ENCODE results near the gene SKIL.
A peak's percentile ranks its signal among the peaks of the same experiment; 100 is the strongest.

Gene SKIL

DNA sequence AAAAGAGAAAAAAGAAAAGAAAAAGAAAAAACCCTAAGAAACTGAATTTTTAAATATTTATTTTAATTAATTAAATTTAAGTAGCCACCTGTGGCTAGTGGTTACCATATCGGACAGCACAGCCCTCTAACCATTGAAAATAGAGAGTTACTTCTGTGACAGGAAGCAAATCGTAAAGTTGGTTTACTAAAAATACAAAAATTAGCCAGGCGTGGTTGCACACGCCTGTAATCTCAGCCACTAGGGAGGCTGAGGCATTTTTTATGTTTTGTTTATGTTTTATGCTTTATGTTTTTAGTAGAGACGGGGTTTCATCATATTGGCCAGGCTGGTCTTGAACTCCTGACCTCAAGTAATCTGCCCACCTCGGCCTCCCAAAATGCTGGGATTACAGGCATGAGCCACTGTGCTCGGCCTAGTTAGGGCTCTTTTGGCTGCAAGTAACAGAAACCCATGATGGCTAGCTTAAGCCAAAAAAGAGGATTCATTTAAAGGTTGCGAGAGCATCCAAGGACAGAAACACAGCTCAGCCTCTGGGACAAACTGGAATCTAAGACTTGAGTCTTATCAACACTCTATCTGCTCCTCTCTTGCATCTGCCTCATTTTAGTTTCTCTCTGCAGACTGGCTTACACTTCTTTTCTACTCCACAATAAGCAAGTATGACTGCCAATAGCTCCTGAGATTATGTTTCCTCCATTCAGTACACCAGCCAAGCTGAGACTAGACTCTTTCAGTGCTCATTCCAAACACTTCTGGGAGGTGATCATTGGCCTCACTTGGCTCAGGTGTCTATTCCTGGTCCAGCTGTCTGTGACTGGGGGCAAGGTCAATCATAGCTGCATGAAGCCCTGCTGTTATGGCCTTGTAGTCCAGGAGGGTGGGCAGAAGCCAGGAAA is 6.8 kb upstream of the SKIL start:
- DNase-seq = no peak

DNA sequence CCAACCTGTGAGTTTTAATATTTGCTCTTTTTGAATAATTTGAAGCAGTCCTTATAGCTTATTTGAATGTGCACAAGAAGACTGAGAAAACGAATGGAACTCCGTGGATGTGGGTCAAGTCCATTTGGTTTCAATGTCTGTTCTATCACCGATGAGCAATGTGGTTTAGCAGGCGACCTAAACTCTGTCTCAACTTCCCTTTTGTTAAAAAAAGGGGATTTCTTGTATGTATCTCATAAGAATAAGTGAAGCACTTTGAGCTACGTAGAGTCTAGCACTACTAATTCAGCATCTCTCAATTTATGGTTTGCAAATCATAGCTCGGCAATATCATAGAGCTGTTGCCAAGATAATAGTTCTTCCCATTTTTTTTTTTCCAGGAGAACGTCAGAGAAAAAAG is 4.6 kb upstream of the SKIL start:
- no peak for DNase-seq

DNA sequence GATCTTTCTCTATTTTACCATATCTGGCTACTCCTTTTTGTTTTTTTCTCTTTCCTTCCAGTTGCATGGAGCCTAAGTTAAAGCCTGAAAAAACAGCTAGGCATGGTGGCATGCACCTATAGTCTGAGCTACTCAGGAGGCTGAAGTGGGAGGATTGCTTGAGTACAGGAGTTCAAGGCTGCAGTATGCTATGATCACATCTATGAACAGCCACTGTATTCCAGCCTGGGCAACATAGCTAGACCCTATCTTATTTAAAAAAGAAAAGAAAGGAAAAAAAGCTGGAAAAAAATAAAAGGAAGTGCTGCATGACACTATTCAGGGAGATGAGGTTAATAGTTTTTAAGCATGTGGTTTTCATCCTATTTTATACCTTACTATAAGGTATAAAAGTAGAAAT is 4.0 kb upstream of the SKIL start:
- DNase-seq = no peak

DNA sequence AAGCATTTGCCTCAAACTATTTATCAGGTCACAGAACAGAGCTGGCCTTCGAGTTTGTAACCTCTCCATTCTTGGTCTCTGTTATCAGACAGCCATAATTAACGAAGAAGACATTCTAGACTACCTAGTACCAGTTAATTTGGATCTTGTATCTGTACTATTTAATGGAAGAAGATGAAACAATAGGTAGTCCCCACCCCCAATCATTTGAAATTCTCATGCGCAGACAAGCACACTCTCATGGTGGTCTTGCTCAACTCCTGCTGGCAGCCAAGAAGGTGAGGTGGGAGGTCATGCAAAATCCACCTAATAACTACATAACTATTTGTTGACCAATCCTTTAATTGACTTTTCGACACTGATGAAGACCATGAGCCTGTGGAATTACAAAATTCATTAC is 2.8 kb upstream of the SKIL start:
- DNase-seq = no peak

DNA sequence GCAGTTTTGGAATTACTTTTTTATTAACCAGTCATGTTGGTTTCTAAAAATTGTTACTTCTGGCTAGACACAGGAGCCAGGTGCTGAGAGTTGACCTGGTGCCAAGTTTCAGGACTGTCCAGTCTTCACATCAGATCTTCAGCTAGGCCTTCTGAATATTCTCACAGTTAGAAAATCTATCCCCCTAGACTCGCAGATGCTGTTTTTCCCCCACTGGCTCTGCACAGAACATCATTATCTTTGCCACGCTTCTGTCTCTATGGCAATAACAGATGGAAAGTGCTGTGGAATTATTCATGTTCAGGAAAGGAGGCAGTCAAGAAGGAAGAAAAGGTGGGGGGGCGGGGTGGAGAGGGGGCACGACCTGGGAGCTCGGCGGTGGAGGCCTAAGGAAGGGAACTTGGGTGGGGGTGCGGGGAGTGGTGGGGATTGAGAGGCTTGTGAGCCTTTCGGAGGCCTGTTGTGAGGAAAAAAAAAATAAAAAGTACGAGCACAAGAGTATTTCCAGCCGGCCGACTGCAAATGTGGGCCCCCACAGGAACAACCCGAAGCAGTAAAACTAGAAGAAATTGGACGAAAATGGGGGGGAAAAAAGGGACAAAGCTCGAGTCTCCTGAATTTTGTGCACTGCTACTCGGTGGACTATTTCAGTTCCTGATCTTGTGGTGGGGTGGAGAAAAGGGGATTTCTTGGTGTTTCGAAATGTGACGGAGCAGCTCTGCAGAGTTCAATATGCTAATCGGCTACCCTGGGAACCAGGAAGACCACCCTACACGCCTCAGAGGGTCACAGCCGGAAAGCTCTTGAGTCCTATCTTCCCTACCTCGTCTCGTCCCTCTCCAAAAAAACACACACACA is 1.5 kb upstream of the SKIL start:
- peak in 48 of 56 donors; percentile 8 to 77 (median 43) for DNase-seq

DNA sequence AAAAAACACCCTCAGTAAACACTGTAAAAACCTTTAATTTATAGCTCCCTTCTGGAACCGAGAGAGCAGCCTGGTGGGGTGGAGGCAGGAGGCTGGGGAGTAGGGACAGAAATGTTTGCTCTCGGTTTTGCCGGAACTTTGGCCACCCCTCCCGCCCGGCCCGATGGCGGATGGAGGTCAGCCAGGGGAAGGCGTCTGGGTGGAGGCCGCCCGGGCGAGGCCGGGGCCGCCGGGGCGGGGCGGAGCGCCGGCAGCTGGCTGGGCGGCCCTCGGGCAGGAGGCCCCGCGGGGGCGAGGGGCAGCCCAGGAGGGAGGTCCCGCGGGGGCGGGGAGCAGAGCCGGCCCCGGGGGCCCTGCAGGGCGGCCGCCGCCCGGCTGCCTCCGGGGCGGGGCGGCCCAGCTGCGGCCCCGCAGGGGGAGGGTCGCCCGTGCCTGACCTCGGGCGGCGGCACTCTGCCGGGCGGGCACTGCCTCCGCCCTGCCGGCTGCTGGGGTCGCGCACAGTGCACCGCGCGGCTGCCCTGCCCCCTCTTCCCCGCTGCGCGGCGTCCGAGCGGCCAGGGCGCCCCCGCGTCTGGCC is 829 bp upstream of the SKIL start:
- peak in 47 of 56 donors; percentile 4 to 84 (median 67) for DNase-seq

DNA sequence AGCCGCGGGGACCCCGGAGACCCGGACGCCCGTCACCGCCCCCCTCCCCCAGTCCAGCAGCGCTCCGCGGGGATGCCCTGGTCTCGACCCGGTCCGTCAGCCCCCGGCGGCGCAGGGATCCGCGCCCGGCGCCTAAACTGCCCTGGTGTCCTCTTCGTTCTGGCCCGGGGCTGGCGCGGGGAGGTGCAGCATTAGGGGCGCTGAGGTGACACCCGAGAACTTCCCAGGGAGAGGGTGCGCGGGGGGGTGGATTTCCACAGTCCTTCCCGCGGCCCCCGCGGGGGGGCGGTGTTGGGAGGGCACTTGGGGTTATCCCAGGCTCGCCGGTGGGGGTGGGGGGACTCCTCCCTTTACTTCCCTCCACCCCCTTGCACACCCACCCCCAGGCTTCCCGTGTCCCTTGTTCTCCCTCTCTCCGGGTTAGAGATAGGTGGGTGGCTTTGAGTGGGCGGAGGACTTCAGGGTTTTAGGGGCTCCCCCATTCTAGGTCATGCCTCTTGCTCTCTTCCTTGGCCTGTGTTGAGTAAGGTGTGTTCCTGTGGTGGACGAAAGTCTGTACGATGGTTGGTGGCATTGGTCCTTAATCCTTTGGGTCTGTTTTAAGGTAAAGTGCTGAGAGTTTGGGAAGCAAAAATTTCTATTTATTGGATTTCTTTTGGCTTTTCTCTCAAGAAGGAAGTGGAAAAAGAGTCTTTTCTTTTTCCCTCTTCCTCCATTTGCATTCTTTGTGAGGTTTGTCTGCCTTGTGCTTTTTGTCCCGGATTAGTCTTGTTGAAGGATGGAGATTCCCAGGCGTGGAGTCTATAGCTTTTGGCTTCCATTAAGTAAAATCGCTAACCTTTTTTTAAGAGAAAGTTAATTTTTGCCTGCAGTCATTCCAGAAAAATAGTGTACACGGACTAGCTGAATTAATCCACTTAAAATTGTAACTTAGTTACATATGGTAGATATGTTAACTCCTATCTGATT is 811 bp downstream of the SKIL start:
- peak in 55 of 56 donors; percentile 13 to 86 (median 60) for DNase-seq

DNA sequence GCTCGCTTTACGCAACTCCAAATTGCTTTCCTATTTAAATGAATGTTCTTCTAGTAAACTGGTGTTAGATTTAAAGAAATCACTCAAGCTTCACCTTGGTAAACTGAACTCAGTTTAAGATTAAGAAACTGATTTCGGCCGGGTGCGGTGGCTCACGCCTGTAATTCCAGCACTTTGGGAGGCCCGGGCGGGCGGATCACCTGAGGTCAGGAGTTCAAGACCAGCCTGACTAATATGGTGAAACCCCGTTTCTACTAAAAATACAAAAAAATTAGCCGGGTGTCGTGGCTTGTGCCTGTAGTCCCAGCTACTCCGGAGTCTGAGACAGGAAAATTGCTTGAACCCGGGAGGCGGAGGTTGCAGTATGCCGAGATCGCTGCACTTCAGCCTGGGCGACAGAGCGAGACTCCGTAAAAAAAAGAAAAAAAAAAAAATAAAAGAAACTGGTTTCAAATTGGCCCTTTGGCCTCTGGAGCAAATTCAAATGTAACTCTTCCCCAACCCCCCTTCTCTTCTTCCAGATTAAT is 1.7 kb downstream of the SKIL start:
- no peak for DNase-seq

DNA sequence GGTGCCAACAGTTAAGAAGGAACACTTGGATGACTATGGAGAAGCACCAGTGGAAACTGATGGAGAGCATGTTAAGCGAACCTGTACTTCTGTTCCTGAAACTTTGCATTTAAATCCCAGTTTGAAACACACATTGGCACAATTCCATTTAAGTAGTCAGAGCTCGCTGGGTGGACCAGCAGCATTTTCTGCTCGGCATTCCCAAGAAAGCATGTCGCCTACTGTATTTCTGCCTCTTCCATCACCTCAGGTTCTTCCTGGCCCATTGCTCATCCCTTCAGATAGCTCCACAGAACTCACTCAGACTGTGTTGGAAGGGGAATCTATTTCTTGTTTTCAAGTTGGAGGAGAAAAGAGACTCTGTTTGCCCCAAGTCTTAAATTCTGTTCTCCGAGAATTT is 3.0 kb downstream of the SKIL start:
- no peak for DNase-seq

DNA sequence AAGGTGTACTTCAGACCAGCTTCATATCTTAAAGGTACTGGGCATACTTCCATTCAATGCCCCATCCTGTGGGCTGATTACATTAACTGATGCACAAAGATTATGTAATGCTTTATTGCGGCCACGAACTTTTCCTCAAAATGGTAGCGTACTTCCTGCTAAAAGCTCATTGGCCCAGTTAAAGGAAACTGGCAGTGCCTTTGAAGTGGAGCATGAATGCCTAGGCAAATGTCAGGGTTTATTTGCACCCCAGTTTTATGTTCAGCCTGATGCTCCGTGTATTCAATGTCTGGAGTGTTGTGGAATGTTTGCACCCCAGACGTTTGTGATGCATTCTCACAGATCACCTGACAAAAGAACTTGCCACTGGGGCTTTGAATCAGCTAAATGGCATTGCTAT is 3.4 kb downstream of the SKIL start:
- DNase-seq = no peak

DNA sequence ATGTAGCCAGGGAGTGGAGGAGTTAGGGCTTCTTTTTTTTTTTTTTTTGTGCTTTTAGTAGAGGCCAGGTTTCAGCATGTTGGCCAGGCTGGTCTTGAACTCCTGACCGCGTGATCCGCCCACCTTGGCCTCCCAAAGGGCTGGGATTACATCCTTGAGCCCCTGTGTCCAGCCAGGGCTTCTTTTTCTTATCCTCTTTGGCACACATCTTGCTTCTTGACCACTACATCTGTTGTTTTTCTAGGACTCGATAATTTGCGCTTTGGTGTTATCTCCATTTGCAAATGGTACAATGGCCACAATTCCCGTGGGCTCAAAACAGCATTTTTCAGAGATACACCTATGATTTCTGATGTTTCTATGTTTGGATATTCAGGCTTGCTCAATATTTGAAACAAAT is 4.2 kb downstream of the SKIL start:
- no peak for DNase-seq

DNA sequence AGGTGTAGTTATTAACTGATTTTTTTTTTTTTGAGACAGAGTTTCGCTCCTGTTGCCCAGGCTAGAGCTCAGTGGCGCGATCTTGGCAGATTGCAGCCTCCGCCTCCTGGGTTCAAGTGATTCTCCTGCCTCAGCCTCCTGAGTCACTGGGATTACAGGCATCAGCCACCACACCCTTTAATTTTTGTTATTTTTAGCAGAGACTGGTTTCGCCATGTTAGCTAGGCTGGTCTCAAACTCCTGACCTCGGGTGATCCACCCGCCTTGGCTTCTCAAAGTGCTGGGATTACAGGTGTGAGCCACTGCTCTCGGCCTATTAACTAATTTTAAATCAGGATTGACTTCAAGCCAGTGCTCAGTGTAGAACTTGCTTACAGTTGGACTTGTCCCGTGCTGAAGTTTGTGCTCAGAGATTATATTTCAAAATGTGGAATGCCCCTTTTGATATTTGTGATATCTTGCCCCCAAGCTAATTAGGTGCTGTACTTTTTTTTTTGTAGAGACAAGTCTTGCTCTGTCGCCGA is 6.0 kb downstream of the SKIL start:
- no peak for DNase-seq

DNA sequence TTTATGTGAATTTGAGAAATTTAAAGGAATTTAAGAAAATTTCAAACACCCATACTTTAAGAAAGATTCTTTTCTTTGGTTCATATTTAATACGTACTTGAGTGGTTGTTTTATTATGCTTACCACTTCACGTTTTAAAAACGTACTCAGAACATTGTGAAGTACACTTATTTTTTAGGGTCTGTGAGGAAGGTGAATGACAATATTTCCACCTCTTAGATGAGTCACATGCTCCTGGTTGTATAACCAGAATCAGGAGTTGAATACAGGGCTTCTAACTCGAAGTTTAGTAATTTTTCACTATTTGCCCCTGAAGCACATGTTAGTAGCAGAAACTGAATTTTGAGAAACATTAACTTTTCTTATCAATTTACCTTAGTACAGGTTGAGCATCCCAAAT is 7.5 kb downstream of the SKIL start:
- no peak for DNase-seq

DNA sequence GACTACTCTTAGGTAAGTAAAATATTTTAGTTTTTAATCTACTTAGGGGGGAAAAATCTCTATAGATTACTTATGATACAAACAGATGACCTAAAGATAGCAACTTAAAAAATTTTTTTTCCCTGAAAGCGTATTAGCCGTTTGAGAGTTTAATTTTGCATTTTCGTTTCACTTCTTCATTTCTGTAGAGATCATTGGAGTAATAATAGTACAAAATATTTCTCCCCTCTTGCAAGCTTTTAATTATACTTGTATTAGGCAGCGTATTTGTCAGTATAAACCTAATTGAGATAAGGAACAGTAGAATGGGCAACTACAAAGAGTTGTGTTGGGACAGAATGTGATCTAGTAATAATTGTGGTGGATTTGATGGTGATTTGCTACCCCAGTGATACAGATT is 10.3 kb downstream of the SKIL start:
- DNase-seq = no peak

DNA sequence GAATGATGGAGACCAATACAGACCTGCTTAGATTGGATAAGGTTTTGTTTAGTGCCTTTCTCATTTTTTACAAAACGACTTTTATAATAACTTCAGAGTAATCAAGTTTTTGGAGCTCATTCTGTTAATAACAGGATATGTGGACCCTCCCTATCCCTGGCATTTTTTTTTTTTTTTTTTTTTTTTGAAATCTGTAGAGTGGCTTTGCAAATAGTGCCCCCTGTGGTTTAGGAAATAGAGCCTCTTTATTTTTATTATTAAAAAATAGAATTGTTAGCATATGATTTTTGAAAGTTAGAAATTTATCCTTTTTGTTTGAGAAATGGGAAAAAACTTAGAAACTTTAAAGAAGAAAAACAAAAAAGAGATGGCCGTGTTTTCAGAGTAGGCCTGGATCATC is 11.4 kb downstream of the SKIL start:
- DNase-seq = no peak

DNA sequence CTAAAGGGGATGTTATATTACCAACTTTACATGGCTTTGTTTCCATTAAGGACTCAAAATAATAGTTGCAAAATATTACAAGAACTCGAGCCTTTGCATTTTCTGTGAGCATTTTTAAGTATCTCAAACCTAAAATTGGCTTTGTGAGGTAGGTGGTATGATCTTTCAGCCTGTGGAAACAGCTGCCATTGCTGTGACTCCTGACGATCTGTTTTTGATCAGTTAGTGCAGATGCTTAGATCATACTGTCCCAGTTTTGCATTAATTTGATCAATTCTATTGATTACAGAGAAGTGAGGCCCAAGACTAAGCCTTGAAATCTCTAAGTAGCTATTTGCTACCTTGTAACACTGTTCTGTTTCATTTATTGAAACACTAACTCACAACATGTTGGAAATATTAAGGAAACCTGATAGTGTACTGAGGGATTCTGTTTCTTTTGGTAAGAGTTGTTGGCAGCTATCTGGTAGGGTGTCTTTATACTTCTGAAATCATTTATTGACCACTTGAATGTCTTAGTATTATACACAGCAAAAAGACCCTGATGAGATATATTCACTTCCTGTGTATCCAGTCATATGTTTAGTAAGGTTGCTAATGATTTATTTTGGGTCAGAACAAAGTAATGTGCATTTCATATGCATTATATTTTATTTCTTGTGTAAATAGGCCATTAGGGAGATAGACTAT is 14.8 kb downstream of the SKIL start:
- DNase-seq = no peak

DNA sequence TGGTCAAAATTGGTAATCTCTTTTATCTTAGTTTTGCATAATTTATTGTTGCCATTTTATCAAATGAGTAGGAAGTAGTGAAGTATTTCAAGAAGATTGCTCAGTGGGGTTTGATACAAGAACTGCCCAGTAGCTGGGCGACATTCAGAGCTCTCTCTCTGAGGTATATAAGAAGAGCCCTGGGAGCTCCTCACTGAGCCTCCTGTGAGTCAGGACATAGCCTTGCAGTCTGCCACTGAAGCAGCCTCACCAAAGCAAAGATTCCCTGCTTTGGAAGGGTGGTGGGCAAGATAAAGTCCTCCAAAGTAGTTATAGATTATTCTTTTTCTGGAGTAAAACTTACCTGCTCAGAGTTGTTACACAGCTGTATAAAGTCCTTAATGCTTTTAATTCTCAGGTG is 26.1 kb downstream of the SKIL start:
- DNase-seq = no peak

DNA sequence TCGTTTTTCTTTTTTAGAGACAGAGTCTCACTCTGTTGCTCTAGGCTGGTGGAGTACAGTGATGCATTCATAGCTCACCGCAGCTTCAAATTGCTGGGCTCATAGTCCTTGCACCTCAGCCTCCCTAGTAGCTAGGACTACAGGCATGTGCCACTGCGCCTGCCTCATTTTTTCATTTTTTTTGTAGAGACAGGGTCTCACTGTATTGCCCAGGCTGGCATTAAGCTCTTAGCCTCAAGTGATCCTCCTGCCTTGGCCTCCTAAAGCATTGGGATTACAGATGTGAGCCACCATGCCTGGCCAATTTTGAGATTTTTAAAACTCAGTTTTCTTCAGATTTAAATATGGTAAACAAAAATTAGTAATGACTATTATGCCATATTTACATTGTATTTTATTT is 29.0 kb downstream of the SKIL start:
- no peak for DNase-seq

DNA sequence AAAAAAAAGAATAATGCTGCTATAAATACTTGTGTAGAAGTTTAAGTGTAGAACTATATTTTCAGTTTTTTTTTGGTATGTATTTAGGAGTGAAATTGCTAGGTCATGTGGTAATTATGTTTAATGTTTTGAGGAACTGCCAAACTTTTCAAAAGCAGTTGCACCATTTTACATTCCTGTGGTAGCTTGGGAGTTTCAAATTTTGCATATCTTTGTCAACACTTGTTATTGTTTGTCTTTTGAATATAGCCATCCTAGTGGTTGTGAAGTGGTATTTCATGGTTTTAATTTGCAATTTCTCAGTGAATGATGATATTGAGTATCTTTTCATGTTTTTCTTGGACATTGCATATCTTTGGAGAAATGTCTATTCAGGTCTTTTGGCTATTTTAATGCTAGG is 30.4 kb downstream of the SKIL start:
- no peak for DNase-seq

DNA sequence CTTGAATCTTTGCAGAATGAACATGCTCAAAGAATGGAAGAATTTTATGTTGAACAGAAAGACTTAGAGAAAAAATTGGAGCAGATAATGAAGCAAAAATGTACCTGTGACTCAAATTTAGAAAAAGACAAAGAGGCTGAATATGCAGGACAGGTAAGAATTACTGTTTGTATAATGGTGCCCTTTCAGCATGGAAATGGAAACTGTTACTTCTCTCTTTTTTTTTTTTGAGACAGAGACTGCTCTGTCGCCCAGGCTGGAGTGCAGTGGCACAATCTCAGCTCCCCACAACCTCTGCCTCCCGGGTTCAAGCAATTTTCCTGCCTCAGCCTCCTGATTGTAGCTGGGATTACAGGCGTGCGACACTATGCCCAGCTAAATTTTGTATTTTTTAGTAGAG is 33.6 kb downstream of the SKIL start:
- DNase-seq = no peak

Measured in nucleus accumbens (tissue), 56 donors.